Trophoblast cell (in vitro differentiated cells and primary cell): ENCODE results near the gene DNMT3A.
A peak's percentile ranks its signal among the peaks of the same experiment; 100 is the strongest.

Source experiments
- DNase-seq, 2 donors: peaks; one replicate each; pipeline ENCODE4 v3.0.0-alpha.2; 2016
- H2AFZ ChIP-seq: 2 replicates; pipeline ENCODE4 v1.6.1; 2013; ENCODE audit warnings: low read length, moderate library complexity, mild to moderate bottlenecking; ENCODE audit not compliant: insufficient read depth, poor library complexity
- H2AK5ac ChIP-seq: 2 replicates; pipeline ENCODE4 v1.6.1; 2013; ENCODE audit warnings: mild to moderate bottlenecking, low read length
- H2BK120ac ChIP-seq: 2 replicates; pipeline ENCODE4 v1.6.1; 2013; ENCODE audit warnings: low read length, mild to moderate bottlenecking, moderate library complexity; ENCODE audit not compliant: insufficient read depth, poor library complexity
- H2BK12ac ChIP-seq: 2 replicates; pipeline ENCODE4 v1.6.1; 2013; ENCODE audit warnings: mild to moderate bottlenecking, low read length, moderate library complexity
- H2BK5ac ChIP-seq: 2 replicates; pipeline ENCODE4 v1.6.1; 2013; ENCODE audit warnings: low read length, low read depth, moderate library complexity, mild to moderate bottlenecking; ENCODE audit not compliant: poor library complexity
- H3K14ac ChIP-seq: 2 replicates; pipeline ENCODE4 v1.6.1; 2013; ENCODE audit warnings: mild to moderate bottlenecking, low read length
- H3K18ac ChIP-seq: 2 replicates; pipeline ENCODE4 v1.6.1; 2013; ENCODE audit warnings: mild to moderate bottlenecking, low read length
- H3K23ac ChIP-seq: 2 replicates; pipeline ENCODE4 v1.6.1; 2013; ENCODE audit warnings: low read length
- H3K27ac ChIP-seq: 2 replicates; pipeline ENCODE4 v1.5.1; 2013; ENCODE audit warnings: low read depth, mild to moderate bottlenecking, inconsistent platforms, low read length, moderate library complexity
- H3K27me3 ChIP-seq: 2 replicates; pipeline ENCODE4 v1.6.1; 2013; ENCODE audit warnings: inconsistent platforms, mild to moderate bottlenecking, low read length, moderate library complexity; ENCODE audit not compliant: insufficient read depth
- H3K36me3 ChIP-seq, 2 experiments: 1 replicate in 1 of 2; 2 replicates in 1 of 2; pipeline ENCODE4 v1.6.1; 2013; ENCODE audit warnings: low read length in 2 of 2, mild to moderate bottlenecking in 2 of 2, moderate library complexity in 1 of 2; ENCODE audit not compliant: insufficient read depth in 2 of 2, control insufficient read depth in 1 of 2
- H3K4ac ChIP-seq: 2 replicates; pipeline ENCODE4 v1.6.1; 2013; ENCODE audit warnings: low read depth, mild to moderate bottlenecking, low read length, moderate library complexity
- H3K4me1 ChIP-seq, 2 experiments: 1 replicate in 1 of 2; 2 replicates in 1 of 2; pipeline ENCODE4 v1.6.1; 2013; ENCODE audit warnings: low read length in 2 of 2, mild to moderate bottlenecking in 2 of 2, moderate library complexity in 1 of 2; ENCODE audit not compliant: insufficient read depth in 2 of 2, control insufficient read depth in 1 of 2
- H3K4me2 ChIP-seq: 2 replicates; pipeline ENCODE4 v1.6.1; 2013; ENCODE audit warnings: inconsistent platforms, mild to moderate bottlenecking, low read length, moderate library complexity
- H3K4me3 ChIP-seq: 2 replicates; pipeline ENCODE4 v1.5.1; 2013; ENCODE audit warnings: mild to moderate bottlenecking, low read depth, low read length, inconsistent platforms
- H3K79me1 ChIP-seq: one replicate; pipeline ENCODE4 v1.6.1; 2013; ENCODE audit warnings: low read length
- H3K79me2 ChIP-seq: 2 replicates; pipeline ENCODE4 v1.6.1; 2013; ENCODE audit warnings: low read length, mild to moderate bottlenecking; ENCODE audit not compliant: control insufficient read depth, insufficient read depth, poor library complexity
- H3K9ac ChIP-seq: 2 replicates; pipeline ENCODE4 v1.6.1; 2013; ENCODE audit warnings: mild to moderate bottlenecking, low read length
- H3K9me3 ChIP-seq: 2 replicates; pipeline ENCODE4 v1.6.1; 2013; ENCODE audit warnings: low read depth, mild to moderate bottlenecking, control low read depth, inconsistent platforms, low read length; ENCODE audit not compliant: insufficient read depth
- H4K12ac ChIP-seq: 2 replicates; pipeline ENCODE4 v1.6.1; 2013; ENCODE audit warnings: low read depth, mild to moderate bottlenecking, low read length, moderate library complexity
- H4K8ac ChIP-seq: 2 replicates; pipeline ENCODE4 v1.6.1; 2013; ENCODE audit warnings: low read depth, mild to moderate bottlenecking, low read length, moderate library complexity
- H4K91ac ChIP-seq: one replicate; pipeline ENCODE4 v1.6.1; 2013; ENCODE audit warnings: low read depth, mild to moderate bottlenecking, low read length, moderate library complexity
- WGBS: extraction: QIAGEN DNeasy Blood & Tissue Kit; methylation state at CpG from one replicate; pipeline ENCODE4 v1.1.7; 2013; ENCODE audit warnings: missing lambda C conversion rate; ENCODE audit not compliant: insufficient read length, insufficient coverage; ENCODE audit errors: extremely low coverage; 5-methylcytosine and 5-hydroxymethylcytosine counted together

The DNMT3A gene

DNA sequence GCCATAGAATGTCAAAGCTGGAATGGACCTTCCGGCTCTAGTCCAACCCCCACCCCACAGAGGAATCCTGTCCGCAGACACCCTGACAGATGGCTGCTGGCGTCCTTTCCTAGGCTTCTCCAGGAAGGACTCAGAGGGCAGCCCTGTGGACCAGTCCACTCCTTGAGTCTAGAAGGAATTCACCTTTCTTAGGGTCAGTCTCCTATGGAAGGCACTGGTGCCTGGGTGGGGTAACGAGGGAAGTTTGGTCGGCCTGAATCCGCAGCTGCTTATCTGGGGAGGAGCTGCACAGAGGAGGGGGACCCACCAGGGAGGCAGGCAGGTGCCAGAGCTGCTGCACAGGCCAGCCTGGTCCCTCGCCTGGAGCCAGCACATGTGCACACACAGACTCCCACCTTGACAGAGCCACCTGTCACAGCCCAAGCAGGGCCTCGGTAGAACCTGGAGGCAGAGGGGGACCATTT, 2.5 kb downstream of the DNMT3A start:
- no peak overlapping the region for H3K9ac ChIP-seq
- peak; percentile 24 to 41 for DNase-seq

DNA sequence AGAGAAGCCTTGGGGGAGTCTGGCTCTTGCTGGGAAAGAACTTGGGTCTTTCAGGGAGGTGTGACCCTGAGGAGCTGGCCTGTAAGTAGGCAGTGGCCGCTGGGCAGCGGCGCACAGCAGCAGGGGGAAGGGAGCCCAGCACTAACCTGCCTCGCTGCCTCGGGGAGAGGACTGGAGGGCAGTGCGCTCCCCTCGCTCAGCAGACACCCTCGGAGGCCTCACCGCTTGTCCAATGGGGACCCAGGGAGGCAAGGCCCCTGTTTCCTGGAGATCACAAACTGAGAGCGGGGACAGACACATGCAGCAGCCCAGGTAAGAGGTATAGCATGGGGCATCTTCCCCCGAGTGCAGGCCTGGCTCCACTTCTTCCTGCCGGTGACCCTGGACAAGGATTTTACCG, 3.3 kb downstream of the DNMT3A start:
- Histone ChIP-seq H3K9me3 (no peaks in the 10 kb centered on the region), H3K4me1 (peaks cover 2 to 6% of the 10 kb centered on the region in 2 experiments), H3K36me3 (no peaks in the 10 kb centered on the region), H3K27ac (no peak overlapping the region), H3K79me2 (no peaks in the 10 kb centered on the region), H3K14ac (no peak overlapping the region), H4K12ac (no peak overlapping the region), H3K23ac (no peak overlapping the region), H2AK5ac (no peak overlapping the region), H3K27me3 (no peaks in the 10 kb centered on the region), H4K91ac (no peak overlapping the region), H3K4ac (no peak overlapping the region), H3K18ac (no peak overlapping the region), H3K4me3 (no peak overlapping the region), H3K4me2 (no peak overlapping the region), H2BK12ac (no peak overlapping the region), H2BK120ac (no peak overlapping the region), H4K8ac (no peak overlapping the region), H2AFZ (no peak overlapping the region), H3K9ac (no peak overlapping the region), H2BK5ac (no peak overlapping the region), H3K79me1 (no peaks in the 10 kb centered on the region)
- no CpG with 5 or more reads among the region's 13 CpGs for WGBS
- DNase-seq, result no peak

More for the DNA sequence above, 2.5 kb downstream of the DNMT3A start:
- Histone ChIP-seq H2BK12ac (no peak overlapping the region), H2AK5ac (no peak overlapping the region), H3K27ac (no peak overlapping the region), H3K4me3 (no peak overlapping the region), H3K27me3 (no peaks in the 10 kb centered on the region), H2BK120ac (no peak overlapping the region), H4K8ac (no peak overlapping the region), H2AFZ (no peak overlapping the region), H2BK5ac (no peak overlapping the region), H3K36me3 (no peaks in the 10 kb centered on the region), H3K79me2 (no peaks in the 10 kb centered on the region), H3K79me1 (no peaks in the 10 kb centered on the region), H3K4ac (no peak overlapping the region), H4K12ac (no peak overlapping the region), H4K91ac (no peak overlapping the region), H3K18ac (no peak overlapping the region), H3K14ac (no peak overlapping the region), H3K9me3 (no peaks in the 10 kb centered on the region), H3K4me2 (no peak overlapping the region), H3K4me1 (peaks cover 2 to 6% of the 10 kb centered on the region in 2 experiments), H3K23ac (no peak overlapping the region)
- WGBS, result no CpG with 5 or more reads among the region's 8 CpGs

DNA sequence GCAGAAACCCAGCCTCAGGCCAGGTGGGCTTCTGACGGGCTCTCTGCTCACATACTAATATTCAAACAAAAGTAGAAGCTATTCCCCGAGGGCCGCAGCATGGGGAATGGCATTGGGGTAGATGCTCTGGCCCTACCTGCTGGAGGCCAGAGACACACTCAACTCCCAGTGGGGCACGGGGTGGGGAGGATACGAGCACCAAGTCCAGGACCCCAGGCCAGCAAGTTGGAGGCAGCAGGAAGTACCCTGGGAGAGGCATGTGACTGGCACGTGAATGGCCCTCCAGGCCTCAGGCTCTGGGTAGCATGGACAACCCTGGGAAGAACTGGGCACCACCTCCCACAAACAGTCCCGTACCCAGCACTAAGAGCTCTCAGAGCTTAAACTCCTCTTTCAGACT, 3.8 kb downstream of the DNMT3A start:
- Histone ChIP-seq H4K91ac (no peak overlapping the region), H3K4me3 (no peak overlapping the region), H3K23ac (no peak overlapping the region), H2BK120ac (no peak overlapping the region), H3K4me2 (no peak overlapping the region), H4K8ac (no peak overlapping the region), H3K18ac (no peak overlapping the region), H2BK5ac (no peak overlapping the region), H3K36me3 (no peaks in the 10 kb centered on the region), H3K27ac (no peak overlapping the region), H3K9me3 (no peaks in the 10 kb centered on the region), H4K12ac (no peak overlapping the region), H3K79me2 (no peaks in the 10 kb centered on the region), H3K14ac (no peak overlapping the region), H2AFZ (no peak overlapping the region), H2BK12ac (no peak overlapping the region), H3K4ac (no peak overlapping the region), H3K79me1 (no peaks in the 10 kb centered on the region), H3K4me1 (peaks cover 2 to 6% of the 10 kb centered on the region in 2 experiments), H3K27me3 (no peaks in the 10 kb centered on the region), H3K9ac (no peak overlapping the region), H2AK5ac (no peak overlapping the region)
- DNase-seq, result no peak
- WGBS, result no CpG with 5 or more reads among the region's 7 CpGs

DNA sequence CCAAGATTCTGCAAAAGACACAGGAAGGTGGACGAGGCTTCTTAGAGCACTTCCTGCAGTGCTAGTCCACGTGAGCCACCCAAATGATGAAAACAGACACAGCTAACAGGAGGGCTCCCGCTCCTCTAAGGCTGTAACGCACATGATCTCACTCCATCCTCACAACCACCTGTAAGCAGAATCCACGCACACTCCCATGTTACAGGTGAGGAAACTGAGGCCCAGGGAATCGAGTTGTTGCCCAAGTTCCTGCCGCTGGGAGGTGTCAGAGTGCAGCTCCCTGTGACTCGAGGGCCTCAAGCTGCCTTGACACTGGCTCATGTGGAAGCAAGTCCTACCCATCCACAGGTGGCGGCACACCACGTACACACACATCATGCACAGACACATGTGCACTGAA, 4.4 kb downstream of the DNMT3A start:
- H3K4me3 ChIP-seq, result no peak overlapping the region
- no peak overlapping the region for H4K91ac ChIP-seq
- no peak overlapping the region for H2AK5ac ChIP-seq
- H3K4ac ChIP-seq, result no peak overlapping the region
- no peaks in the 10 kb centered on the region for H3K36me3 ChIP-seq
- no peak overlapping the region for H4K8ac ChIP-seq
- no peak for DNase-seq
- no peak overlapping the region for H3K23ac ChIP-seq
- no peaks in the 10 kb centered on the region for H3K79me1 ChIP-seq
- no peak overlapping the region for H3K27ac ChIP-seq
- no peaks in the 10 kb centered on the region for H3K79me2 ChIP-seq
- H2AFZ ChIP-seq, result no peak overlapping the region
- no peak overlapping the region for H2BK120ac ChIP-seq
- no CpG with 5 or more reads among the region's 10 CpGs for WGBS
- no peak overlapping the region for H3K4me2 ChIP-seq
- H3K9me3 ChIP-seq, result no peaks in the 10 kb centered on the region
- no peak overlapping the region for H4K12ac ChIP-seq
- H3K27me3 ChIP-seq, result no peaks in the 10 kb centered on the region
- H2BK5ac ChIP-seq, result no peak overlapping the region
- H3K14ac ChIP-seq, result no peak overlapping the region
- H3K9ac ChIP-seq, result no peak overlapping the region
- no peak overlapping the region for H2BK12ac ChIP-seq
- no peak overlapping the region for H3K18ac ChIP-seq
- H3K4me1 ChIP-seq, result peaks cover 2 to 3% of the 10 kb centered on the region in 2 experiments
